Uterus (tissue), 4 donors: ENCODE measurements around the gene ENHO. TPM values are rescaled to one million over a fixed set of nuclear protein-coding genes. Genes with fewer than 3 reads are reported as not detected.

Experiments
- DNase-seq, 2 donors: peaks; one replicate each; pipeline ENCODE4 v3.0.0-alpha.2; 2019 to 2020
- H3K27ac ChIP-seq, 2 donors: fragments of 200-600 bp; sonication (generic); 1 replicate in 1 of 2; 2 replicates in 1 of 2; pipeline ENCODE4 v1.5.1; 2016 to 2018
- H3K27me3 ChIP-seq, 2 donors: fragments of 200-600 bp; sonication (generic); one replicate each; pipeline ENCODE4 v1.5.1; 2018 to 2019; ENCODE audit warnings: control low read depth in 1 of 2
- H3K36me3 ChIP-seq, 2 donors: fragments of 200-600 bp; sonication (generic); one replicate each; pipeline ENCODE4 v1.5.1; 2019; ENCODE audit warnings: control low read depth in 1 of 2
- H3K4me1 ChIP-seq, 2 donors: fragments of 200-600 bp; sonication (generic); one replicate each; pipeline ENCODE4 v1.5.1; 2018 to 2019; ENCODE audit warnings: control low read depth in 1 of 2
- H3K4me3 ChIP-seq, 2 donors: fragments of 200-600 bp; sonication (generic); 1 replicate in 1 of 2; 2 replicates in 1 of 2; pipeline ENCODE4 v1.5.1; 2018 to 2019; ENCODE audit warnings: mild to moderate bottlenecking in 1 of 2
- H3K9me3 ChIP-seq, 2 donors: fragments of 200-600 bp; sonication (generic); one replicate each; pipeline ENCODE4 v1.5.1; 2019; ENCODE audit warnings: control low read depth in 1 of 2
- POLR2A ChIP-seq, 2 donors: fragments of 450-650 bp; IDR thresholded peaks; one replicate each; pipeline ENCODE4 v1.6.1; 2016; ENCODE audit warnings: antibody characterized with exemption in 2 of 2, mild to moderate bottlenecking in 1 of 2, moderate library complexity in 1 of 2
- intact Hi-C: fragments of 100-400 bp; cut with DNase I; formaldehyde crosslinking; loops from one replicate; pipeline ENCODE4 v1.15.1; 2023; ENCODE audit warnings: low total_unique reads
- total RNA-seq, 4 donors: library from RNA; depleted of rRNA in 3 of 4; stranded (reverse); fragments of >200 nt in 3 of 4; gene quantifications; one replicate each; pipeline versions ENCODE4 v1.1.0 to v1.2.4, GENCODE V29; 2014 to 2023
- TF ChIP-seq, protein P1 (sequence below), 4 experiments: fragments of 200-600 bp in 2 of 4; fragments of 450-650 bp in 2 of 4; sonication (generic) in 2 of 4; IDR thresholded peaks; one replicate each; pipeline ENCODE4 v1.5.1; 2016 to 2019; ENCODE audit warnings: antibody characterized with exemption in 4 of 4, mild to moderate bottlenecking in 2 of 4, moderate library complexity in 1 of 4
- donor health status: DM: yes; HTN: yes; CAD: no.

The ENHO gene
- total RNA-seq, 4 donors from 2014 or later: 2.2 TPM; not detected in 3

DNA sequence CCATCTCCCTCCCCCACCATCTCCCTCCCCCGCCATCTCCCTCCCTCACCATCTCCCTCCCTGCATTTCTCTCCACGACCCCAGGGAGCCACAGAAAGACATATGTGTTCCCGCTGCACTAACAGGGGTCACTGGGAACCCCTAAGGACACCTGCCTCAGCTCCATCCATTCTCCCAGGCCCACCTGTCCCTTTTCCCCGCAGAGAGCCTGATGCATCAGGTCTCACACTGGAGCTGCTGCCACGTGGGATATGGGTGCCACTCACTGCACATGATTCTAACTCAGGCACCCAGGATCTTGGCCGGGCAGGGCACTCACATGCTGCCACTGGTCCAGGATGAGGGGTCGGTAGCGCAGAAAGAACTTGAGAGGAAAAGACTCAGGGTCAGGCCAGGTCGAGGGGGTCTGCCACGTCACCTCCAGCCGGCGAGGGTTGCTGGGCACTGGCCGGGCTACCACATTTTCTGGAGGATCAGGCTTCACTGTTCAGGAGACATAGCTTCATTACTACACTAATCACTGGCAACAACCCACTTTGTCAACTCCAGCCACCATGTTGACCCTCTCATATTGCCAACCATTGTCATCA, 33.2 kb upstream of the ENHO start:
- TF ChIP-seq POLR2A (IDR thresholded peaks at IDR 0.05): no peak
- TF ChIP-seq, protein P1, sequence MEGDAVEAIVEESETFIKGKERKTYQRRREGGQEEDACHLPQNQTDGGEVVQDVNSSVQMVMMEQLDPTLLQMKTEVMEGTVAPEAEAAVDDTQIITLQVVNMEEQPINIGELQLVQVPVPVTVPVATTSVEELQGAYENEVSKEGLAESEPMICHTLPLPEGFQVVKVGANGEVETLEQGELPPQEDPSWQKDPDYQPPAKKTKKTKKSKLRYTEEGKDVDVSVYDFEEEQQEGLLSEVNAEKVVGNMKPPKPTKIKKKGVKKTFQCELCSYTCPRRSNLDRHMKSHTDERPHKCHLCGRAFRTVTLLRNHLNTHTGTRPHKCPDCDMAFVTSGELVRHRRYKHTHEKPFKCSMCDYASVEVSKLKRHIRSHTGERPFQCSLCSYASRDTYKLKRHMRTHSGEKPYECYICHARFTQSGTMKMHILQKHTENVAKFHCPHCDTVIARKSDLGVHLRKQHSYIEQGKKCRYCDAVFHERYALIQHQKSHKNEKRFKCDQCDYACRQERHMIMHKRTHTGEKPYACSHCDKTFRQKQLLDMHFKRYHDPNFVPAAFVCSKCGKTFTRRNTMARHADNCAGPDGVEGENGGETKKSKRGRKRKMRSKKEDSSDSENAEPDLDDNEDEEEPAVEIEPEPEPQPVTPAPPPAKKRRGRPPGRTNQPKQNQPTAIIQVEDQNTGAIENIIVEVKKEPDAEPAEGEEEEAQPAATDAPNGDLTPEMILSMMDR (IDR thresholded peaks at IDR 0.05): no peak
- no peaks in the 10 kb centered on the region for H3K36me3 ChIP-seq
- H3K27ac ChIP-seq: no peak overlapping the region
- intact Hi-C loops: no loop called here
- DNase-seq: no peak
- H3K4me3 ChIP-seq: no peak overlapping the region
- peaks cover 0 to 13% of the 10 kb centered on the region in 2 donors for H3K4me1 ChIP-seq
- H3K27me3 ChIP-seq: no peaks in the 10 kb centered on the region
- no peaks in the 10 kb centered on the region for H3K9me3 ChIP-seq

- Histone ChIP-seq H3K27ac (no peak overlapping the region), H3K4me3 (no peak overlapping the region), H3K36me3 (no peaks in the 10 kb centered on the region), H3K9me3 (no peaks in the 10 kb centered on the region), H3K27me3 (no peaks in the 10 kb centered on the region), H3K4me1 (peaks cover 0 to 10% of the 10 kb centered on the region in 2 donors)
- no peak for DNase-seq
- intact Hi-C loops: no loop called here
- TF ChIP-seq POLR2A (IDR thresholded peaks at IDR 0.05): no peak
Measured at GRCh38 chr9:34555500-34555899, 32.7 kb upstream of the ENHO start.

DNA sequence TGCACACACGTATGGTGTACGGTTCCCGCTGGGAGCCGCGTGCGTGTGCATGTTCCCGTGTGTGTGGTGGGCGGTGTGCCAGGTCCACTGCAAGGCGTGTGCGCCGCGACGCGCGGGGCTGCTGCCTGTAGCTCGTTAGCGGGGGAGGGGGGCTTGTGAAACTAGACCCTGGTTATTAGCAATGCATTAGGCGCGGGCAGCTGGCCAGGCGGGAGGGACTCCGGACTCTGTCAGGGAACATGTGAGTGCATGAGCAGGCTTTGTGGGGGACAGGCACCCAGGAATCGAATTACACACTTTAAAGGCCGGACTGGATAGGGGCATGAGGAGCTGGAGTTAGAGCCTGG, 32.2 kb upstream of the ENHO start:
- no peak for DNase-seq
- intact Hi-C loops: no loop called here
- Histone ChIP-seq H3K4me1 (peaks cover 0 to 6% of the 10 kb centered on the region in 2 donors), H3K27ac (no peak overlapping the region), H3K9me3 (no peaks in the 10 kb centered on the region), H3K27me3 (no peaks in the 10 kb centered on the region), H3K36me3 (no peaks in the 10 kb centered on the region), H3K4me3 (no peak overlapping the region)
- TF ChIP-seq POLR2A (IDR thresholded peaks at IDR 0.05): no peak
- TF ChIP-seq, protein P1 (IDR thresholded peaks at IDR 0.05): no peak

DNA sequence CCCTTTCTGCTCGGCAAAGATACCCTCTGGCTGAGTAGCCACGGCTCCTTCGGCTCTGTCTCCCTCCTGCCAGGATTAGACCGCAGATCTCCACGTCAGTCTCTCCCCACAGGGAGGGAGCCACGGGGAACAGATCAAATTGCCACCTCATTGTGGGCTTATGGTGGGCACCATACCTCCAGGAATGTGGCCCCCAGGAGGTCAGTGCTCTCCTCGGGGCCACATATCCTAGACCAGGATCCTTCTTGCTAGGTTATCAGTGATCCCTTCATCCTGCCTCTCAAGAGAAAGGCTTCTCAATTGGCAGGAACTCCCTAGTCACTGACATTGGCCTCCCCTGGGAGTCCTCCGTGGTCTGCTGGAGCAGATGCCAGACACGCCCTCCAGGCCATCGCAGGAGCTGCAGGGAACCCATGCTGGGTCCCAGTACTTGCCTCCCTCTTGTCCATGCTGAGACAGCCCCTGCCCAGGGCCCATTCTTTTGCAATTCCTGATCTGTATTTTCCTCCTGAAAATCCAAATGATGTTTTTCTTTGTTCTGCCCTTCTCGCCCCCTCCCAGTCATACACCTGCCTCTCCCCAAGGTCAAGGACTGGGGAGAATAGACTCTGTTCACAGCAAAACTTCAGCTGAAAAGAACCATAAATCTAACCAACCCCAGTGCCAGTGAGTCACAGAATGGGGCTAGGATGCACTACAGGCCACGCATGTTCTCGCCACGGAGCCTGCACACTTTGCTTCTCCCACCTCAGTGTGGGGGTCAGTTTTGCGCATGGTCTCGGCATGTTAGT, 31.6 kb upstream of the ENHO start:
- Histone ChIP-seq H3K27ac (no peak overlapping the region), H3K9me3 (no peaks in the 10 kb centered on the region), H3K36me3 (no peaks in the 10 kb centered on the region), H3K4me3 (no peak overlapping the region), H3K4me1 (peaks cover 0 to under 1% of the 10 kb centered on the region in 2 donors), H3K27me3 (no peaks in the 10 kb centered on the region)
- intact Hi-C loops: no loop called here
- no peak for DNase-seq
- TF ChIP-seq, protein P1 (IDR thresholded peaks at IDR 0.05): no peak
- TF ChIP-seq POLR2A (IDR thresholded peaks at IDR 0.05): no peak

- no peaks in the 10 kb centered on the region for H3K9me3 ChIP-seq
- intact Hi-C loops: no loop called here
- no peaks in the 10 kb centered on the region for H3K36me3 ChIP-seq
- DNase-seq: no peak
- no peaks in the 10 kb centered on the region for H3K27me3 ChIP-seq
- H3K27ac ChIP-seq: no peak overlapping the region
- no peaks in the 10 kb centered on the region for H3K4me1 ChIP-seq
- H3K4me3 ChIP-seq: no peak overlapping the region
- no peak for TF ChIP-seq POLR2A (IDR thresholded peaks at IDR 0.05)
- TF ChIP-seq, protein P1 (IDR thresholded peaks at IDR 0.05): no peak
Measured at GRCh38 chr9:34553511-34554021, 30.8 kb upstream of the ENHO start.
